AG10803 (cell line): Measurements from ENCODE around the gene SURF6.

Experiments used
- DNase-seq: peaks from one replicate; pipeline ENCODE4 v3.0.0; 2010; ENCODE audit warnings: low read depth
- H3K4me3 ChIP-seq: 2 replicates; pipeline ENCODE4 v1.5.1; 2011; ENCODE audit warnings: mild to moderate bottlenecking, low read length, control low read depth
- TF ChIP-seq, protein P1 (sequence below): conservative IDR thresholded peaks from 2 replicates; pipeline ENCODE4 v1.5.1; 2011; ENCODE audit warnings: mild to moderate bottlenecking, low read length, control low read depth, inconsistent platforms

The SURF6 gene

DNA sequence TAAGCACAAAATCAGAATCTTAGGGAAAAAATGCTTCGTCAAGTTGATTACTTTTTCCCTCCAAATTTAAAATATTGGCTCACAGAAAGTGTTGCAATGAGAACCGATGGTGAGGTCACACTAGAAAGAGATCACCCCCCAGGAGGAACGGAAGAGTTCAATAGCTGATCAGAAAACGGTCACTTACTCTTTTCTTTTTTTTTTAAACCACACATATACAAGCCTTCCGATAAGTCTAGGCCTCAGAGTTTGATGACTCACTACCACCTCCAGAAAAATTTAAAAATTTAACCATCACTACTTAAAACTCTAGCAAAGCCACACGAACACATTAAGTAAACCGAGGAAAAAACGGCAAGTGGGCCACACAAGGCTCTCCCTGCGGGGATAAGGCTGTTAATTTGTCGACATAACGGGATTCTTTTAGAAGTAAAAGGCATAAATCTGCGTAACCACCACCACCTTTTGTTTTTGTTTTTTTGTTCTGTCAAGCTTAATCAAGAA lies 38.7 kb upstream of the SURF6 start:
- peak overlapping the region; percentile 76 for H3K4me3 ChIP-seq
- peak; percentile 69 for DNase-seq
- TF ChIP-seq, protein P1, sequence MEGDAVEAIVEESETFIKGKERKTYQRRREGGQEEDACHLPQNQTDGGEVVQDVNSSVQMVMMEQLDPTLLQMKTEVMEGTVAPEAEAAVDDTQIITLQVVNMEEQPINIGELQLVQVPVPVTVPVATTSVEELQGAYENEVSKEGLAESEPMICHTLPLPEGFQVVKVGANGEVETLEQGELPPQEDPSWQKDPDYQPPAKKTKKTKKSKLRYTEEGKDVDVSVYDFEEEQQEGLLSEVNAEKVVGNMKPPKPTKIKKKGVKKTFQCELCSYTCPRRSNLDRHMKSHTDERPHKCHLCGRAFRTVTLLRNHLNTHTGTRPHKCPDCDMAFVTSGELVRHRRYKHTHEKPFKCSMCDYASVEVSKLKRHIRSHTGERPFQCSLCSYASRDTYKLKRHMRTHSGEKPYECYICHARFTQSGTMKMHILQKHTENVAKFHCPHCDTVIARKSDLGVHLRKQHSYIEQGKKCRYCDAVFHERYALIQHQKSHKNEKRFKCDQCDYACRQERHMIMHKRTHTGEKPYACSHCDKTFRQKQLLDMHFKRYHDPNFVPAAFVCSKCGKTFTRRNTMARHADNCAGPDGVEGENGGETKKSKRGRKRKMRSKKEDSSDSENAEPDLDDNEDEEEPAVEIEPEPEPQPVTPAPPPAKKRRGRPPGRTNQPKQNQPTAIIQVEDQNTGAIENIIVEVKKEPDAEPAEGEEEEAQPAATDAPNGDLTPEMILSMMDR: no peak

DNA sequence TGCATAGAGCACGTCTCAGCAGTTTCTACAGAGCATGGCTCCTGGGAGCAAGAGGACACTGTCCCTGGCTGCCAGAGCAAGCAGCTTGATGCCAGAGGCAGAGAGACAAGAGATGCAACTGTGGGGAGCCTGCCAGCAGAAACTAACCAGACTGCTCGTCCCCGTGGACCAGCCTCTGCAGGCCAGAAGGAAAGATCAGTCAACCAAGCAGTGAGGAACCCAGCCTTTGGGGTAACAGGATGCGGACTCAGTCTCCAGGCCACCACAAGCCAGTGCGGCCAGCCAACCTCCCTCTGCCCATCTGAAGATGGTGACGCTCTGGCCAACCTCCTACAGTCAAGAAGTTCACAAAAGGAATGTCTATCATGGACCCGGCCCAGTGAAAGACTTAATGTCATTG lies 36.2 kb upstream of the SURF6 start:
- TF ChIP-seq, protein P1: no peak
- H3K4me3 ChIP-seq: no peak overlapping the region; the same call in 1 of the 2 replicates
- DNase-seq: no peak

DNA sequence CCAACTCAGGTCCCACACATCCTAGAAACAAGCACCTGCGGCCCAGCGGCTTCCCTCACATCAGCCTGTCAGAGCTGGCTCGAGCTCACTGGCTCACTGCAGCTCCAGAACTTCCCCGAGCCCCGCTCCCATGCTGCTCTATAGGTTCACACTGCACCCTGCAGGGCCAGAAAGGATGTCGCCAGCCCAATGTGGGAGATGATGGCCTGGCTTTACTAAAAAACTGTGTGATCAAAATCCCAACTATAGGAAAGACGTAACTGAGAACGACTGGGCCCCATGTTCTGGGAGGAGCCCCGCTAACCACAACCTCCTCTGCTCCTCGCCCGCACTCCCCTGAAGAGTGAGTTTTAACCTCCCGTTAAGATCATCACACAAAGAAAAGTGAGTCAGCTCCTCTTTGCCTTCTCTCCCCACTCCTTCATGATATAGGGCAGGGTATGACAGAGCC lies 35.3 kb upstream of the SURF6 start:
- TF ChIP-seq, protein P1: no peak
- H3K4me3 ChIP-seq: no peak overlapping the region
- no peak for DNase-seq

DNA sequence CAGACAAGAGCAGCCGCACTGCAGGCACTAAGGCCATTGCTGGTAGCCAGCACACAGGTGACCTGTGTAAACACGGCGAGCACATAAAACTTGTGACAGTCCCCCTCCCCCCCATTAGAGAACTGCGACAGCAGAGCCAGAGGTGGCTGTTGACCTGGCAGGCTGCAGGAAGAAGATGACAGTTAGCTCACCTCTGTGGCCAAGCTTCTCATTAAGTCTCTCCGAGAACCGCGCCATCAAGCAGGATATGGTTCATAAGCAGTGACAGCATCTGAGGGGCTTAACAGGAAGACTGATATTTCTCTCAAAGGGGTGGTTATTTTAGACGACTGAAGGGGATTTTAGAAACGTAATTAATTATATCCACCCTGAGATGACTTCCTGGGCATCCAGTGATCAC lies 34.7 kb upstream of the SURF6 start:
- no peak overlapping the region for H3K4me3 ChIP-seq
- DNase-seq: no peak
- TF ChIP-seq, protein P1: no peak

DNA sequence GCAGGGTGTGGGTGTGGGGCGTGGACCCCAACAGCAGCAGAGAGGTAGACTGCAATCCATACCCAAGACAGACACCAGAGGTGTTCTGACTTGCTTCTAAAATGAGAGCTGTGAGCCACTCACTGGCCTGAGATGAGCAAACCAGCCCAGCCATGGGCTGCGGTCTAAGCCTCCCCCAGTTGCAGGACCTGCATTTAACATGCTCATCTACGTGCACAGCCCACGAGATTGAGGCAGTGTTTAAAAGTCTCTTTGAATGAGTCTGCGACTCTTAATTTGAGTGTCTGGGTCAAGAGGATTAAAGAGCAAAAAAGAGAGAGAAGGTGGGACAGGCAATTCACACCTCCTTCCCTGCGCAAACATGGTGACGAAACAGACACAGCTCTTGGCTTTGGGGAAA lies 33.9 kb upstream of the SURF6 start:
- H3K4me3 ChIP-seq: no peak overlapping the region
- DNase-seq: no peak
- TF ChIP-seq, protein P1: no peak

DNA sequence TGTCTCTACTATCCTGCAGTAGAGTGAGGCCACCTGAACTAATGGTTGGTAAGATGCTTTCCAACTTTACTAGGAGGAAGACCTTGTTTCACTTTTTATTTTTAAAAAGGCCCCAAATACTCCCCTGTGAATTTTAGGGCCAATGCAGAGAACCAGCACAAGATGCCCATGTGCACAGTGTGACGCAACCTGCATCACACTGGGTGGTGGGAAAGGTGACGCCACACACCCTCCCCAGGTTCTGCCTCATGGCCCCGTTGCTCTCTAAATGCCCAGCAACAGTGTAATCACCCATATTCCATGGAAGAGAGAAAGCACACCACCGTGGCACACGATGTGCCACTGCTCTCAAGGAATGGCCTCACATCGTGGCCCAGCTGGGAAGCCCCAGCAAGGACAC lies 33.4 kb upstream of the SURF6 start:
- TF ChIP-seq, protein P1: no peak
- DNase-seq: no peak
- H3K4me3 ChIP-seq: no peak overlapping the region

DNA sequence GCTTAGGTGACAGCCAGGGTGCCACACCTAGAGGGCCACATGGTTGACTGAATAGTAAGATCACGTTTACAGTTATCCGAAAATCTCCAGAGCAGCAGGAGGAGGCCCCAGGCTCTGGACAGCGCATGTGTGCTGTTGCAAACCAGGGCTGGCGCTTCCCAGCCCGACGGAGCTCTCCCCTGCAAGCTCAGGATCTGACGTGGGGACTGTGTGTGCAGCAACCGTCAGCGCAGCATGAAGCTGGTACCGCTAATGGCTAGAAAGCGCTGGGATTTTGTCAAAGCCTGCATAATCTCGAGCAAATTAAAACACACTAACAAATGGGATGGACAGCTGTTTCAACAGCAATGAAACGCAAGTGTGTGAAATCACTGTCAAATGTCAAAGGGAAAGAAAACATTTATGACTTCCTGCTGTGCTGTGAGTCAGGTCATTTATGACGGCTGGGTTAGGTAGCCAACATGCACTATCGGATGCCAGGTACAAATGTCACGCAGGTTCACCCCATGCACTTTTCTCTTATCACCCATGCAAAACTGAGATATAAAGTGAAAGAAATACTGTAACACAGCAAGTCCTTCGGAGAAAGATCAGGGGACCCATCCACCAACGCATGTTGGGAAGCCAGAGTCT lies 32.4 kb upstream of the SURF6 start:
- no peak overlapping the region for H3K4me3 ChIP-seq
- TF ChIP-seq, protein P1: no peak
- DNase-seq: no peak
